K562 (cell line): Measurements from ENCODE around the gene ABL1. TPM values are rescaled to one million over a fixed set of nuclear protein-coding genes. Genes with fewer than 3 reads are reported as not detected.

Experiments used
- ATAC-seq: fragments of 200-7000 bp; cut with Tn5 transposase; 3 replicates; pipeline ENCODE4 v1.9.1; 2020; ENCODE audit warnings: moderate library complexity
- BruUV-seq: library from RNA; stranded (reverse); fragments of 400-500 nt; replicated peaks from 2 replicates; lab custom pipeline; 2021; lab: Mats Ljungman, UMichigan
- CTCF ChIA-PET: fragments of 300-600 bp; formaldehyde crosslinking; extraction: SDS; loops from one replicate; lab custom pipeline; 2021; ENCODE audit warnings: low intra/inter-chr PET ratio; lab: Yijun Ruan, JAX
- POLR2A ChIA-PET: fragments of 300-600, 350-650 bp; sonication (Branson Sonifier 250); formaldehyde crosslinking; extraction: SDS; loops from one replicate; lab custom pipeline; 2021; ENCODE audit warnings: antibody characterized with exemption, inconsistent platforms; lab: Yijun Ruan, JAX
- DNase-seq, 4 experiments: peaks; one replicate each; pipeline versions ENCODE4 v3.0.0 to v3.0.0-alpha.2; 2011 to 2018; ENCODE audit warnings: low spot score in 3 of 4, mixed read lengths in 3 of 4; ENCODE audit errors: extremely low read depth in 1 of 4
- FAIRE-seq: peaks from 2 replicates; lab custom pipeline; 2011; peaks lifted over from hg19 to GRCh38; lab: Jason Lieb, UNC
- H2AFZ ChIP-seq: 2 replicates; pipeline ENCODE4 v1.6.0; 2011; ENCODE audit warnings: low read depth, low read length, control low read depth, inconsistent platforms
- H3K27ac ChIP-seq: fragments of 200-600 bp; 3 replicates; pipeline ENCODE4 v1.8.0; 2011; ENCODE audit warnings: low read depth, mild to moderate bottlenecking, control low read depth, inconsistent platforms, low read length, moderate library complexity, mixed read lengths; ENCODE audit errors: extremely low read depth
- H3K27me3 ChIP-seq, 2 experiments: fragments of 300-600 bp in 1 of 2; 2 replicates in 1 of 2; 3 replicates in 1 of 2; pipeline versions ENCODE4 v1.6.0 to v1.8.0; 2011; ENCODE audit warnings: inconsistent platforms in 2 of 2, low read length in 2 of 2, mild to moderate bottlenecking in 1 of 2, mixed read lengths in 1 of 2, moderate library complexity in 1 of 2; ENCODE audit not compliant: control insufficient read depth in 2 of 2, insufficient read depth in 2 of 2
- H3K36me3 ChIP-seq: fragments of 300-600 bp; 3 replicates; pipeline ENCODE4 v1.8.0; 2011; ENCODE audit warnings: mild to moderate bottlenecking, low read length, inconsistent platforms; ENCODE audit not compliant: control insufficient read depth, insufficient read depth
- H3K4me1 ChIP-seq, 2 experiments: fragments of 200-600 bp in 1 of 2; replicated peaks in 1 of 2; 2 replicates in 1 of 2; 3 replicates in 1 of 2; pipeline versions ENCODE4 v1.5.1 to v1.8.0; 2011; ENCODE audit warnings: inconsistent platforms in 2 of 2, low read length in 2 of 2, mild to moderate bottlenecking in 1 of 2, mixed read lengths in 1 of 2, moderate library complexity in 1 of 2; ENCODE audit not compliant: control insufficient read depth in 2 of 2, insufficient read depth in 2 of 2
- H3K4me2 ChIP-seq: 2 replicates; pipeline ENCODE4 v1.6.1; 2011; ENCODE audit warnings: low read length, control low read depth, inconsistent platforms, mixed read lengths; ENCODE audit not compliant: insufficient read depth
- H3K4me3 ChIP-seq: fragments of 200-600 bp; sonication (generic), shearing (Covaris generic); 2 replicates; pipeline ENCODE4 v1.5.1; 2016; ENCODE audit warnings: control low read depth, inconsistent platforms
- H3K79me2 ChIP-seq: fragments of 200-600 bp; 3 replicates; pipeline ENCODE4 v1.8.0; 2011; ENCODE audit warnings: low read length, inconsistent platforms; ENCODE audit not compliant: control insufficient read depth, insufficient read depth
- H3K9ac ChIP-seq, 2 experiments: 2 replicates each; pipeline versions ENCODE4 v1.6.0 to v1.6.1; 2011; ENCODE audit warnings: low read depth in 2 of 2, low read length in 2 of 2, control low read depth in 1 of 2, inconsistent platforms in 1 of 2, mild to moderate bottlenecking in 1 of 2, mixed read lengths in 1 of 2; ENCODE audit not compliant: insufficient read depth in 1 of 2
- H3K9me1 ChIP-seq: one replicate; pipeline ENCODE4 v1.6.0; 2011; ENCODE audit warnings: inconsistent platforms, mild to moderate bottlenecking, low read length, moderate library complexity; ENCODE audit not compliant: control insufficient read depth, insufficient read depth
- H3K9me3 ChIP-seq: replicated peaks from 2 replicates; pipeline ENCODE4 v1.5.1; 2011; ENCODE audit warnings: low read depth, low read length, inconsistent platforms; ENCODE audit not compliant: control insufficient read depth, insufficient read depth
- H4K20me1 ChIP-seq: replicated peaks from 2 replicates; pipeline ENCODE4 v1.6.1; 2011; ENCODE audit warnings: low read length, inconsistent platforms, mixed read lengths; ENCODE audit not compliant: control insufficient read depth, insufficient read depth
- BRF1 ChIP-seq: IDR thresholded peaks from 3 replicates; pipeline ENCODE4 v1.6.1; 2011; ENCODE audit warnings: borderline replicate concordance, mild to moderate bottlenecking; ENCODE audit not compliant: insufficient read length; ENCODE audit errors: extremely low read depth
- CBX8 ChIP-seq: fragments of 200-600 bp; sonication (generic); IDR thresholded peaks from 2 replicates; pipeline ENCODE4 v1.6.1; 2012; ENCODE audit warnings: borderline replicate concordance, mixed run types, low read depth, mild to moderate bottlenecking, moderate library complexity, mixed read lengths, low read length, control low read depth, inconsistent platforms; ENCODE audit not compliant: poor library complexity, severe bottlenecking; ENCODE audit errors: extremely low read depth
- E2F1 ChIP-seq: sonication (generic); formaldehyde crosslinking; IDR thresholded peaks from 2 replicates; pipeline ENCODE4 v1.8.1; 2023; ENCODE audit warnings: mild to moderate bottlenecking, missing genetic modification reagents, moderate library complexity
- ETV6 ChIP-seq, 3 experiments: fragments of 150-350 bp in 1 of 3; sonication (generic) in 1 of 3; formaldehyde crosslinking in 1 of 3; IDR thresholded peaks; 2 replicates each; pipeline versions ENCODE4 v1.6.1 to v1.8.0; 2014 to 2022; ENCODE audit warnings: borderline replicate concordance in 2 of 3, low read depth in 2 of 3, antibody characterized with exemption in 1 of 3, low read length in 1 of 3, mild to moderate bottlenecking in 1 of 3, missing genetic modification reagents in 1 of 3
- HMGXB4 ChIP-seq: sonication (generic); formaldehyde crosslinking; IDR thresholded peaks from 2 replicates; pipeline ENCODE4 v1.8.1; 2023; ENCODE audit warnings: mild to moderate bottlenecking, missing genetic modification reagents
- MAZ ChIP-seq, 2 experiments: fragments of 450-650 bp in 1 of 2; sonication (generic) in 1 of 2; formaldehyde crosslinking; IDR thresholded peaks in 1 of 2; conservative IDR thresholded peaks in 1 of 2; 2 replicates each; pipeline versions ENCODE4 v1.4.0 to v1.5.0; 2020; ENCODE audit warnings: mild to moderate bottlenecking in 1 of 2, missing genetic modification reagents in 1 of 2
- MCM5 ChIP-seq: fragments of 450-650 bp; IDR thresholded peaks from 2 replicates; pipeline ENCODE4 v1.6.1; 2016; ENCODE audit warnings: low read depth
- POLR2H ChIP-seq: IDR thresholded peaks from 2 replicates; pipeline ENCODE4 v1.6.1; 2016; ENCODE audit warnings: missing genetic modification characterization, low read depth, mild to moderate bottlenecking, control low read depth, missing compliant biosample characterization, moderate library complexity
- ZNF41 ChIP-seq: fragments of 250-450 bp; sonication (Bioruptor Pico); conservative IDR thresholded peaks from 2 replicates; pipeline ENCODE4 v1.4.0; 2020; ENCODE audit warnings: mild to moderate bottlenecking
- ZNF592 ChIP-seq: fragments of 450-650 bp; IDR thresholded peaks from 2 replicates; pipeline ENCODE4 v1.6.1; 2017; ENCODE audit warnings: antibody characterized with exemption, mild to moderate bottlenecking
- WGBS: fragments of 100-300 bp; shearing (Covaris generic); methylation state at CpG from one replicate; pipeline ENCODE4 v1.1.6; 2016; ENCODE audit warnings: low coverage, mixed read lengths; ENCODE audit not compliant: insufficient coverage; ENCODE audit errors: missing lambda C conversion rate; 5-methylcytosine and 5-hydroxymethylcytosine counted together
- in situ Hi-C: fragments of 300-500 bp; cut with MboI; formaldehyde crosslinking; loops from 4 replicates; pipeline ENCODE4 v1.15.0; 2018; ENCODE audit warnings: inconsistent platforms, mixed read lengths
- intact Hi-C: fragments of 100-400 bp; cut with micrococcal nuclease; formaldehyde crosslinking; loops from 2 replicates; pipeline ENCODE4 v1.14.2; 2022
- polyA plus RNA-seq, 8 experiments: library from polyadenylated mRNA; depleted of rRNA in 4 of 8; stranded (reverse) in 5 of 8; unstranded in 3 of 8; fragments of >200 nt; fragmentation: Nextera tagmentation in 2 of 8; fragmentation: Illumina TruSeq in 1 of 8; extraction: Ambion mirVana in 2 of 8; extraction: Trizol in 1 of 8; gene quantifications; 2 replicates each; pipeline versions ENCODE4 v1.2.1 to v1.2.3, GENCODE V29; 2011 to 2014; ENCODE audit warnings: inconsistent platforms in 1 of 8, missing spikeins in 1 of 8
- total RNA-seq, 7 experiments: library from RNA; depleted of rRNA in 6 of 7; stranded (reverse); fragments of >200 nt in 6 of 7; fragmentation: Illumina TruSeq in 2 of 7; extraction: Trizol in 2 of 7; gene quantifications; 2 replicates each; pipeline versions ENCODE4 v1.2.1 to v1.2.3, GENCODE V29; 2011 to 2021; ENCODE audit warnings: low replicate concordance in 1 of 7

ABL1 gene
- total and polyA plus RNA-seq, 9 of the 15 experiments (the other 6 are each of a cell fraction or from before 2014, with no cell fraction given), result 1.5 to 130 (median 37.8) TPM

- no TSS peak for BruUV-seq
- peak overlapping the region in 1 of 2 experiments; percentile 26; a peak in 1 of 4 replicates for H3K9ac ChIP-seq
- intact Hi-C loops, result no loop called here
- H3K9me3 ChIP-seq, result no peaks in the 10 kb centered on the region
- no peak overlapping the region for H3K27ac ChIP-seq
- peaks cover 6 to 78% of the 10 kb centered on the region in 2 experiments; a peak in 4 of 5 replicates for H3K4me1 ChIP-seq
- H4K20me1 ChIP-seq, result peaks cover 94% of the 10 kb centered on the region
- H3K79me2 ChIP-seq, result no peaks in the 10 kb centered on the region
- peaks cover 15% of the 10 kb centered on the region for H3K9me1 ChIP-seq
- no peak for FAIRE-seq
- in situ Hi-C loops, result no loop called here
- CTCF ChIA-PET, result no interaction called here
- 6% methylated on average over 16 of the region's 16 CpGs for WGBS
- H3K4me3 ChIP-seq, result no peak overlapping the region
- H3K4me2 ChIP-seq, result no peak overlapping the region
- POLR2A ChIA-PET, result interaction anchor here (0.6 to 11.0 kb wide), 12 partner anchors 9 to 154 kb away, joined by 3 to 334 read pairs (median 4); no protein-coding TSS in a partner anchor
- H3K27me3 ChIP-seq, result peaks cover 51 to 65% of the 10 kb centered on the region in 2 experiments
- H2AFZ ChIP-seq, result no peak overlapping the region
- no peak for ATAC-seq
- DNase-seq, result peak in 3 of 4 experiments; percentile 61 to 72 (median 70)
- peaks cover 4% of the 10 kb centered on the region; the same call in 2 of the 3 replicates for H3K36me3 ChIP-seq
- no peak for TF ChIP-seq CBX8
- TF ChIP-seq HMGXB4 (CRISPR knock-in tag), result 0 out of 2 replicates have a peak, but pooled peaks have one; percentile 54
- TF ChIP-seq BRF1, result no peak
- TF ChIP-seq ETV6 (IDR thresholded peaks at IDR 0.05; ENCODE audit: borderline replicate concordance in 1 of 2, low read depth in 2 of 2, low read length in 1 of 2), result no peak
- no peak for TF ChIP-seq ETV6 (CRISPR knock-in tag; IDR thresholded peaks at IDR 0.05; ENCODE audit: borderline replicate concordance)
- no peak for TF ChIP-seq MAZ (CRISPR knock-in tag; conservative IDR thresholded peaks at IDR 0.05 in 1 of 2, IDR thresholded peaks at IDR 0.05 in 1 of 2)
- TF ChIP-seq E2F1 (CRISPR knock-in tag), result peak; percentile 53; the same call in 1 of the 2 replicates
- no peak for TF ChIP-seq POLR2H
- no peak for TF ChIP-seq MCM5
- no peak for TF ChIP-seq ZNF41 (CRISPR knock-in tag)
- TF ChIP-seq ZNF592, result no peak
These were observed 62.2 kb downstream of the ABL1 start for GRCh38 chr9:130897105-130897751.
